NCI-H2196 treated with DMSO at 0.1 percent for 48 hours (cell line): ENCODE data around the gene DMRTC2.

ENCODE experiments used
- DNase-seq: peaks from one replicate; lab custom pipeline; 2025; ENCODE audit not compliant: unreplicated experiment; lab: John Stamatoyannopoulos, UW

The DMRTC2 gene

GRCh38 chr19:41845051-41845590, 279 bp downstream of the DMRTC2 start:
- DNase-seq = no peak

- DNase-seq = no peak
These were observed 2.7 kb downstream of the DMRTC2 start for GRCh38 chr19:41847351-41848105.

GRCh38 chr19:41848666-41849065, 3.8 kb downstream of the DMRTC2 start:
- DNase-seq = no peak

GRCh38 chr19:41849067-41849466, 4.2 kb downstream of the DMRTC2 start:
- DNase-seq = no peak

- no peak for DNase-seq
These were observed 5.5 kb downstream of the DMRTC2 start for GRCh38 chr19:41850381-41850780.

- DNase-seq = no peak
These were observed 6.6 kb downstream of the DMRTC2 start for GRCh38 chr19:41851456-41851855.

- DNase-seq = no peak
These were observed 8.5 kb downstream of the DMRTC2 start for GRCh38 chr19:41853344-41853743.

GRCh38 chr19:41853768-41854167, 8.9 kb downstream of the DMRTC2 start:
- DNase-seq = no peak

GRCh38 chr19:41859213-41859617, 14.4 kb downstream of the DMRTC2 start:
- no peak for DNase-seq

GRCh38 chr19:41859618-41860418, 15.0 kb downstream of the DMRTC2 start, which contains the start of gene RPS19:
Gene RPS19, plus strand, starts transcription at chr19:41860255. Its CDS starts 520 bp downstream, at chr19:41860775.
- DNase-seq = peak; percentile 97

- DNase-seq = no peak
These were observed 15.7 kb downstream of the DMRTC2 start for GRCh38 chr19:41860419-41861115.

GRCh38 chr19:41861116-41861768, 16.4 kb downstream of the DMRTC2 start:
- DNase-seq = no peak

- DNase-seq = no peak
These were observed 17.0 kb downstream of the DMRTC2 start for GRCh38 chr19:41861846-41862245.

- DNase-seq = no peak
These were observed 17.7 kb downstream of the DMRTC2 start for GRCh38 chr19:41862445-41862986.

- no peak for DNase-seq
These were observed 18.5 kb downstream of the DMRTC2 start for GRCh38 chr19:41863209-41863931.

GRCh38 chr19:41864374-41864773, 19.5 kb downstream of the DMRTC2 start:
- DNase-seq = no peak

GRCh38 chr19:41866284-41866683, 21.4 kb downstream of the DMRTC2 start:
- DNase-seq = peak; percentile 37

GRCh38 chr19:41868120-41868988, 23.5 kb downstream of the DMRTC2 start:
- DNase-seq = no peak

- DNase-seq = no peak
These were observed 24.1 kb downstream of the DMRTC2 start for GRCh38 chr19:41868989-41869300.
